Liver (tissue), 9 donors: ENCODE measurements around the gene MYOZ1. TPM values are rescaled to one million over a fixed set of nuclear protein-coding genes. Genes with fewer than 3 reads are reported as not detected.

Experiments used
- DNase-seq: peaks from one replicate; pipeline ENCODE4 v3.0.0-alpha.2; 2017; ENCODE audit warnings: low spot score
- H3K27ac ChIP-seq, 2 donors: one replicate each; pipeline ENCODE4 v1.7.0; 2013; ENCODE audit warnings: inconsistent platforms in 2 of 2, low read length in 2 of 2, control low read depth in 1 of 2, low read depth in 1 of 2, mild to moderate bottlenecking in 1 of 2
- H3K27me3 ChIP-seq, 4 donors: one replicate each; pipeline versions ENCODE4 v1.6.1 to v1.7.0; 2013; ENCODE audit warnings: low read length in 3 of 4, inconsistent platforms in 1 of 4, mild to moderate bottlenecking in 1 of 4, moderate library complexity in 1 of 4; ENCODE audit not compliant: control insufficient read depth in 4 of 4, insufficient read depth in 4 of 4
- H3K36me3 ChIP-seq, 4 donors: one replicate each; pipeline versions ENCODE4 v1.6.1 to v1.7.0; 2013; ENCODE audit warnings: low read length in 3 of 4, mild to moderate bottlenecking in 3 of 4, low read depth in 1 of 4, moderate library complexity in 1 of 4; ENCODE audit not compliant: control insufficient read depth in 4 of 4, insufficient read depth in 3 of 4
- H3K4me1 ChIP-seq, 4 donors: one replicate each; pipeline versions ENCODE4 v1.6.1 to v1.7.0; 2013; ENCODE audit warnings: low read length in 3 of 4, mild to moderate bottlenecking in 3 of 4, moderate library complexity in 1 of 4; ENCODE audit not compliant: control insufficient read depth in 4 of 4, insufficient read depth in 4 of 4
- H3K4me3 ChIP-seq, 3 donors: one replicate each; pipeline versions ENCODE4 v1.6.1 to v1.7.0; 2013; ENCODE audit warnings: low read length in 3 of 3, control low read depth in 1 of 3, low read depth in 1 of 3, mild to moderate bottlenecking in 1 of 3
- H3K9ac ChIP-seq, 2 donors: one replicate each; pipeline ENCODE4 v1.7.0; 2013; ENCODE audit warnings: low read length in 2 of 2, mild to moderate bottlenecking in 2 of 2, moderate library complexity in 2 of 2, control low read depth in 1 of 2, low read depth in 1 of 2
- H3K9me3 ChIP-seq, 4 donors: one replicate each; pipeline versions ENCODE4 v1.6.1 to v1.7.0; 2013; ENCODE audit warnings: low read length in 3 of 4; ENCODE audit not compliant: control insufficient read depth in 4 of 4
- ATF3 ChIP-seq: IDR thresholded peaks from 2 replicates; pipeline ENCODE4 v1.6.1; 2016; ENCODE audit warnings: antibody characterized with exemption
- CTCF ChIP-seq: fragments of 150-350 bp; IDR thresholded peaks from 2 replicates; pipeline ENCODE4 v1.5.1; 2017; ENCODE audit warnings: improper control_type of control experiment, low read depth, low read length; ENCODE audit not compliant: missing input control
- EGR1 ChIP-seq, 2 donors: IDR thresholded peaks; 2 replicates each; pipeline ENCODE4 v1.6.1; 2016 to 2018; ENCODE audit warnings: antibody characterized with exemption in 2 of 2, low read depth in 2 of 2
- FOXA1 ChIP-seq: IDR thresholded peaks from 2 replicates; pipeline ENCODE4 v1.6.1; 2016; ENCODE audit warnings: antibody characterized with exemption
- FOXA2 ChIP-seq: IDR thresholded peaks from 2 replicates; pipeline ENCODE4 v1.6.1; 2016; ENCODE audit warnings: antibody characterized with exemption
- GABPA ChIP-seq, 2 donors: IDR thresholded peaks in 1 of 2; conservative IDR thresholded peaks in 1 of 2; 2 replicates each; pipeline ENCODE4 v1.6.1; 2016; ENCODE audit warnings: antibody characterized with exemption in 2 of 2, mild to moderate bottlenecking in 1 of 2, moderate library complexity in 1 of 2
- HNF4A ChIP-seq, 2 donors: conservative IDR thresholded peaks; 2 replicates each; pipeline ENCODE4 v1.6.1; 2016; ENCODE audit warnings: antibody characterized with exemption in 2 of 2, mild to moderate bottlenecking in 2 of 2
- HNF4G ChIP-seq: IDR thresholded peaks from 2 replicates; pipeline ENCODE4 v1.6.1; 2016; ENCODE audit warnings: antibody characterized with exemption
- JUND ChIP-seq, 2 donors: IDR thresholded peaks; 2 replicates each; pipeline ENCODE4 v1.6.1; 2016; ENCODE audit warnings: antibody characterized with exemption in 2 of 2
- MAX ChIP-seq: IDR thresholded peaks from 2 replicates; pipeline ENCODE4 v1.6.1; 2016; ENCODE audit warnings: antibody characterized with exemption
- NR2F2 ChIP-seq: IDR thresholded peaks from 2 replicates; pipeline ENCODE4 v1.6.1; 2016; ENCODE audit warnings: antibody characterized with exemption
- RAD21 ChIP-seq, 2 donors: IDR thresholded peaks; 2 replicates each; pipeline ENCODE4 v1.6.1; 2016; ENCODE audit warnings: antibody characterized with exemption in 2 of 2, mild to moderate bottlenecking in 2 of 2
- RXRA ChIP-seq, 2 donors: IDR thresholded peaks; 2 replicates each; pipeline ENCODE4 v1.6.1; 2017 to 2018; ENCODE audit warnings: antibody characterized with exemption in 2 of 2, mild to moderate bottlenecking in 1 of 2
- SP1 ChIP-seq: IDR thresholded peaks from 2 replicates; pipeline ENCODE4 v1.6.1; 2018; ENCODE audit warnings: antibody characterized with exemption, mild to moderate bottlenecking
- TAF1 ChIP-seq: conservative IDR thresholded peaks from 2 replicates; pipeline ENCODE4 v1.6.1; 2016; ENCODE audit warnings: antibody characterized with exemption, mild to moderate bottlenecking
- YY1 ChIP-seq: IDR thresholded peaks from 2 replicates; pipeline ENCODE4 v1.6.1; 2016; ENCODE audit warnings: antibody characterized with exemption, mild to moderate bottlenecking
- ZBTB33 ChIP-seq: IDR thresholded peaks from 2 replicates; pipeline ENCODE4 v1.6.1; 2016; ENCODE audit warnings: antibody characterized with exemption
- WGBS: extraction: QIAGEN DNeasy Blood & Tissue Kit; methylation state at CpG from one replicate; pipeline ENCODE4 v1.1.7; 2013; 5-methylcytosine and 5-hydroxymethylcytosine counted together
- polyA plus RNA-seq, 2 donors: library from polyadenylated mRNA; stranded (reverse) in 1 of 2; unstranded in 1 of 2; fragments of 200-250 nt in 1 of 2; fragments of >200 nt in 1 of 2; fragmentation: Nextera tagmentation in 1 of 2; extraction: Ambion mirVana in 1 of 2; gene quantifications; one replicate each; pipeline versions ENCODE4 v1.2.1 to v1.2.3, GENCODE V29; 2013 to 2015
- total RNA-seq, 2 donors: library from RNA; depleted of rRNA; stranded (reverse); fragments of >200 nt; gene quantifications; one replicate each; pipeline ENCODE4 v1.2.3, GENCODE V29; 2014
- donor health status: healthy.
- donor health status: healthy.
- donor health status: healthy.
- donor health status: healthy.
- donor health status: healthy.

The MYOZ1 gene
- total and polyA plus RNA-seq, 4 donors, result 0.14 to 0.23 (median 0.17) TPM; not detected in 1

GRCh38 chr10:73655990-73656298 is 14.7 kb upstream of the MYOZ1 start, which contains the start of gene SYNPO2L:
Gene SYNPO2L (minus strand): TSS chr10:73656029. CDS start chr10:73655922, 107 bp downstream.
- Histone ChIP-seq H3K9me3 (no peaks in the 10 kb centered on the region), H3K4me3 (no peak within 1 kb of the TSS), H3K27me3 (no peaks in the 10 kb centered on the region), H3K9ac (no peak within 1 kb of the TSS), H3K27ac (no peak within 1 kb of the TSS), H3K4me1 (no peaks in the 10 kb centered on the region), H3K36me3 (no peaks in the 10 kb centered on the region)
- WGBS, result 93% methylated on average over 5 of the region's 5 CpGs
- TF ChIP-seq SP1 (no peak), RXRA (IDR thresholded peaks at IDR 0.05) (no peak), NR2F2 (no peak), TAF1 (no peak), CTCF (no peak), JUND (IDR thresholded peaks at IDR 0.05) (no peak), MAX (no peak), FOXA2 (no peak), YY1 (no peak), GABPA (IDR thresholded peaks at IDR 0.05 in 1 of 2, conservative IDR thresholded peaks at IDR 0.05 in 1 of 2) (no peak), FOXA1 (no peak), ZBTB33 (no peak), HNF4G (no peak), RAD21 (IDR thresholded peaks at IDR 0.05) (no peak), EGR1 (IDR thresholded peaks at IDR 0.05; ENCODE audit: low read depth in 2 of 2) (no peak)
- no peak for DNase-seq

GRCh38 chr10:73655257-73655989 is 14.1 kb upstream of the MYOZ1 start:
- Histone ChIP-seq H3K4me3 (no peak overlapping the region), H3K4me1 (no peaks in the 10 kb centered on the region), H3K27ac (no peak overlapping the region), H3K27me3 (no peaks in the 10 kb centered on the region), H3K36me3 (no peaks in the 10 kb centered on the region), H3K9me3 (no peaks in the 10 kb centered on the region), H3K9ac (no peak overlapping the region)
- 80% methylated on average over 12 of the region's 12 CpGs for WGBS
- no peak for DNase-seq
- TF ChIP-seq ZBTB33 (no peak), FOXA1 (no peak), MAX (no peak), GABPA (IDR thresholded peaks at IDR 0.05 in 1 of 2, conservative IDR thresholded peaks at IDR 0.05 in 1 of 2) (no peak), YY1 (no peak), RAD21 (IDR thresholded peaks at IDR 0.05) (no peak), HNF4G (no peak), TAF1 (no peak), SP1 (no peak), NR2F2 (no peak), HNF4A (conservative IDR thresholded peaks at IDR 0.05) (no peak), RXRA (IDR thresholded peaks at IDR 0.05) (no peak), FOXA2 (no peak), EGR1 (IDR thresholded peaks at IDR 0.05; ENCODE audit: low read depth in 2 of 2) (no peak), ATF3 (no peak), CTCF (no peak)
